SKM-1 (cell line): ENCODE measurements around the gene LRCH3.

Experiments used
- DNase-seq: peaks from one replicate; lab custom pipeline; 2025; ENCODE audit not compliant: unreplicated experiment; lab: John Stamatoyannopoulos, UW

The LRCH3 gene

DNA sequence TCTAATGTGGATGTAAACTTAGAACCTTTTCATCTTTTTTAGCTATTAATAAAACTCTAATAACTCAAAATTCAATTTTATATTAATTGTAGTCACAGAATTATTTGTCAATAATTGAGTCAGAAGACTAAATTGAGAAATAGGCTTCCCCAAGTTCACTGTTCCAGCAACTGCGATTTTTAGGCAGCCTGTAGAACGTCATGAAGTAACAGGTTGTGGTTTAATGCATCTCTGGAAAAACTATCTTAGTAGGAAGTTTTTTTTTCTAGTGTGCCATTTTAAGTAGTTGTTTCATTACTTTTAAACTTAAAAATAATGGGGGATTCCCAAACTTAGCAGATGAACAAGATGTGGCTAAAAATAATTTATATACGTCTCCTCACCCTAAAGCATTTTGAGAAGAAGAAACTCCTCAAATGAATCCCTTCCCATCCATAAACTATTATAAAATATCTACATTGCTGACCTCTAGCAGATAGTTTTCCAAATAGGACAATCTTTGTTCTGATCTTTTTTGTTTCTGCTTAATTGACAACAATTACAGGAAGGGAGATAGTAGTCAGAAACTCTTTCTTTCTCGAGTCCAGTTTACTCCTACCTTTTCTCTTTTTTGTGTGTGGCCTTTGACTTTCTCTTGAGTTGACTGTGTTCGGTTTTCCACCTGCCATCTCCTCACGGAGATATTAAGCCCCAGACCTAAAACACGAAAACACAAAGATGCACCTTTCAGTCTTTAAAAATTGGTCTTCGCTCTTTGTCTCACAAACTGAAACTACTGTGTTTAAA lies 43.1 kb downstream of the LRCH3 start:
- DNase-seq = no peak

DNA sequence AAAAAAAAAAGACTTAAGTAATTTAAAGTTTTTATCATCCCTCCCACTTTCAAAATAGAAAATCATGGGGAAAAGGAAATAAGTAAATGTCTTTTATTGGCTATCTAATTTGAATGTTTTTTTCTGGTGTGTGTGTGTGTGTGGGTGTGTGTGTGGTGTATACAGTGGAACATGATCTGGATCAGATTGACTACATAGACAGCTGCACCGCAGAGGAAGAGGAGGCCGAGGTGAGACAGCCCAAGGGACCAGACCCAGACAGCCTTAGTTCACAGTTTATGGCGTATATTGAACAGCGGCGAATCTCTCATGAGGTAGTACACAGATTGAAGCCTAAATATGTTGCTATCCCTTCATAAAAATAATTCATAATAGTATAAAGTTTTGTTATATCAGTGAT lies 44.5 kb downstream of the LRCH3 start:
- no peak for DNase-seq

DNA sequence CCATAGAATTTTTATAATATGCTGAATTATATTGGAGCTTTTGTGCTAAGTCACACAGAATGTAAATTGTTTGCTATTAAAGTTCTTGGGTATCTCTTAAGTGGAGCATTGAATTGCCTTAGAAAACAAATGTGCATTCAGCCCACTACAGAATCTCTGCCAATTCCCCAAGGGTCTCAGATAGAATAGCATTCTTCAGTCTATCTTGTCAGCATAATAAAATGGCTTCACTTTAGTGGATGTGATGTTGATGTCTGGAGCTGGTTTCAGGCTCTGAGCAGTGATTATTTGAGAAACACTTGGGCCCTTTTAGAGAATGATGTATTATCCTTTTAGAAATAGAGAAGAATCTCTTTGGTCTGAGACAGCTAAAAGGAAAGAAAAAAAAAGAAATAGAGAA lies 45.2 kb downstream of the LRCH3 start:
- no peak for DNase-seq

DNA sequence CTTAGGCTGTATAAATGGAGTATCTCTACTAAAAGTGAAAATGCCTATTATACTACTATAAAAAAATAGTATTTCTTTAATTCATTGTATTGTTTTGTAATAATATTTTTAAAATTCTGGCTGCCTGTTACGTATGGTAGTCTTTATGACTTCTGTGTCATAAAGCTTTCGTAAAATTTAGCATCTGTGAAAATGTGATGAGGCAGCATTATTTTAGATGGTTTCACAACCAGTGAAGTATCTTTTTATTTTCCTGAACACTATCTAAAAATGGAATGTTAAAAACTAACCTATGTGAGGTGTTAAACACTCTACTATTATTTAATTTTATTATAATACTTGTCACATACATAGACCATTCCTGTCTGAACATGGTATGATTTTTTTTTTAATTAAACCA lies 46.2 kb downstream of the LRCH3 start:
- DNase-seq = no peak

DNA sequence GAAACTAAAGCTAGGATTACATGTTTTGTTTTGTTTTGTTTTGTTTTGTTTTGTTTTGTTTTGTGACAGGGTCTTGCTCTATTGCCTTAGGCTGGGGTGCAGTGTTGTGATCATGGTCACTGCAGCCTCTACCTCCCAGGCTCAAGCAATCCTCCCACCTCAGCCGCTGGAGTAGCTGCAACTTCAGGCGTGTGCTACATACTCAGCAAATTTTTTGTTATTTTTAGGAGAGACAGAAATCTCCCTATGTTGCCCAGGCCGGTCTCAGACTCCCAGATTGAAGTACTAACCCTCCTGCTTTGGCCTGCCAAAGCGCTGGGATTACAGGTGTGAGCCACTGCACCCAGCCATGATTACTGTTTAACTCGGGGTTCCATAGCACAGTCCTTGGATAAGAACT lies 50.7 kb downstream of the LRCH3 start:
- no peak for DNase-seq

DNA sequence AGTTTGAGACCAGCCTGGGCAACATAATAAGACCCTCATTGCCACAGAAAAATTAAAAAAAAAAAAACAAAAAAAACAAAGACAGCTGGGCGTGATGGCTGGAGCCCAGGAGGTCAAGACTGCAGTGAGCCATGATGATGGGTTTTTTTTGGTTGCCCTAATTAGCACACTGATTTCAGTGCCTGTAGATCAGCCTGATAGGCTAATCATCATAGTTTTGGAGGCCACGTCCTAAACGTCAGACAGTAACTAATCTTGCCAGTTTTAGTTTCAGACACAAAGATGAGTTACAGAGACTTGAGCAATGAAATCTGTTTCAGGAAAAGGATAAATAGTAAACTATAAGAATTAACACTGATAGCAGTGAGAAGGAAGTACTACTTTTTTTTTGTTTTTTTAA lies 55.4 kb downstream of the LRCH3 start:
- no peak for DNase-seq

DNA sequence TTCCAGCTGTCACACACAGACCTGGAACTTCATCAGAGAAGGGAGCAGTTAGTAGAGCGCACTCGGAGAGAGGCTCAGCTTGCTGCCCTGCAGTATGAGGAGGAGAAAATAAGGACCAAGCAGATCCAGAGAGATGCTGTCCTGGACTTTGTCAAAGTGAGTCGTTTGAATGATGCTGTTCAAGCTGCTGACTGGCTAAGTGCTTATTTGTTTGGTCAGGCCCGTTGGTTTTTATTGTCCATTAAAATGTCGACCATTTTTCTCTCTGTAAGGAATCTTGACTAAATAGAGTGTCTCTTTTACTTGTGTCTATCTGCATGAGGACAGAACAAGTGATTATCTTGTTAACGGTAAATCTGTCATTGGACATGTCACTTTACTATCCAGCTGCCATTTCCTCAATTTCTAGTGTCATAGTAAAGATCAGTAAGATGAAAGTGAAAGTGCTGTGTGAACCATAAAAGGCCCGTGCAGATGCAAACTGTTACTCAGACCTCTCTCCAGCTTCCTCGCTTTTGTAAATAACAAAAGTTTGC lies 56.9 kb downstream of the LRCH3 start:
- no peak for DNase-seq

DNA sequence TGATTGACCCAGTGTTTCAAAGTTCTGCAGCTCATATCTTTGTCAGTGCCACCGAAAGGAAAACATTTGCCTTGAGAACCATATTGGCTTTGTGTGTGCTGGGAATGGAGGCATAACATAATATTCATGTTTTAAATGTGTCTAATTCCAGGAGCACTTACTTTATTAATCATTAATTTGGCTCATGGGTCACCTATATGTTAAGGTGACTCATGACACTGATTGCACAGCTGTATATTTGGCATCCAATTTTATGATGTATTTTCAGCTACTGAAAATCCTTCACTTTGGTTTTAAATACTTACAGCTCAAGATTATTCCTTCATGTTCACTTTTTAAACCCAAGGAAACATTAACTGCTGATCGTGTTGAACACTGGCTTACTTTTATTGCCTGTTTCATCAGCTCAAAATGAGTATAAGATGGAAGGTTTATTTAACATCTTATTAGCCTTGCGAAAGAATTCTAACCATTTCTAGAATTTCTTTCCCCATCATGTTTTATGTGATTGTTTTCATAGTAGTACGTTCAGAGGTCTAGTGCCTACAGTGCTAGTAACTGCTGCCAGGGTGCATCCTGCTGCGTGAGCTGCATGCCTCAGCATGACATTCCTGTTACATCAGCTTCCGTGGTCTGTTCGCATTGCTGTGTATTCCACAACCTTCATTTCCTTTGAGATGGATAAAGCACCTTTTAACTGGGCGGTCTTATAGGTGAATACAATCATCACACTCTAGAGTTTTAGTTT lies 63.7 kb downstream of the LRCH3 start:
- DNase-seq = no peak

DNA sequence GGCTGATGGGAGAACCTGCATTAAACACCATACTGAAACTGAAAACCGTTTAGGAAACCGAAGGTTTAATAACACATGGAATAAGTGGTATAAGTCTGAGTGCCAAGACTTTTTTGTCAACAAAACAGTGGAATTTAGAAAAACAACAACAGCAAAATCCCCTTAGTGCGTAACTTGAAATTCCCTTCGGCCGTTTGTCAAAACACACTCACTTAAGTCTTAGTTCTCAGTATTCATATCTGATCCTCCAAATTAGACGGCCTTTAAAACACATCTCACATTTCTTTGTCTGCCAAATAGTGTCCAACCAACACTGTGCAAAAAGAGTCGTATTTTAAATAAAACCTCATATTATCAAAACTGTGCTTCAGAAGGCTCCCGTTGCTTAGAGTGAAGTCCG lies 64.5 kb downstream of the LRCH3 start:
- no peak for DNase-seq

DNA sequence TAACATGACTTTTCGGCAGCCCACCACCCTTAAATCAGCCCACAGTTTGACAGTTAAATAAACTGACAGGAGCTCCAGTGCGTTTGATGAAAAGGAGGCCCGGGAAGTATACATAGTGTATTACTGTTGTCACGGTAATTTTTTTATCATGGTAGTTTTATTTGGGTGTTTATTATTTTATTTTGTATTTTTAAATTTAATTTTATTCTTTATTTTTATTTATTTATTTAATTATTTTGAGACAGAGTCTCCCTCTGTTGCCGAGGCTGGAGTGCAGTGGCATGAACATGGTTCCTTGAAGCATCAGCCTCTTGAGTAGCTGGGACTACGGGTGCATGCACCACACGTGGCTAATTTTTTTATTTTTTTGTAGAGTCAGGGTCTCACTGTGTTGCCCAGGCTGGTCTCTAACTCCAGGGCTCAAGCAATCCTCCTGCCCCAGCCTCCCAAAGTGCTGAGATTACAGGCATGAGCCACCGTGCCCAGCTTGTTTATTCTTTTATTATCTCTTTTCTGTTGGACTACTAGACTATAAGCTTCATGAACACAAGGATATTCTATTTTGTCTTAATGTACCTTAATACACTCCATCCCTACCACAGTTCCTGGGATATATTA lies 65.3 kb downstream of the LRCH3 start:
- DNase-seq = no peak

DNA sequence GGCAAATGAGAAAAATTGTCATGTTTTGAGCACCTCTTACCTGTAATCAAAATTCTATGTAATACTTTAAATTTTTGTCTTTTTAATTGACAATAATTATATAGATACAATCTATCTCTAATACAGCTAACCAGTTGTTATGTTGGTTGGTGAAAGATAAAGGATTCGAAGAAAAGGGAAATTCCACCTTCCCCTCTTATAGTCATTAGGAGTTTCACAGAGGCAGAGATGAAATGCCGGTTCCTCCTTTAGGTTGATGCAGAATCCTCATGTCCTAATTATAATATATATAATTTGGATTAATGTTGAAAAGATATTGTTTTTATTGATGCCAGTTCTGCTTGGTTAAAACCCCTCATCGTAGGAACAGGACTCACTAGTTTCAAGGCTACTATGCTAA lies 67.1 kb downstream of the LRCH3 start:
- DNase-seq = no peak

DNA sequence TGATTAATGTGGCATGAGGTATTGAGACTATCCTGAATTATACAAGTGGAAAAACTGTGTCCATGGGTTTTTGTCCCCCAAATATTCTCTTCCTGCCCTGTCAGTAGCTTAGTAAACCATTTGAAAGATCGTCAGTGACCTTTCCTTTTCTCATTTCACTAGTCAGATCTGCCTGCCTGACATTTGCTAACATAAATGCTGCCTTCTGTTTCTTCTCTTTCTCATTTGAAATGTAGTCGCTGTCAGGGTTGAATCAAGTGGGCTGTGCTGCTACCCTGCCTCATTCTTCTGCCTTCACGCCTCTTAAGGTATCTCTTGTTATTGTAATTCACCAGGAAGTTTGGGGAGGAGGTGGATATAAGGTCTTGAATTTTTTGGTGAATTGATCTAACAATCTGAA lies 67.5 kb downstream of the LRCH3 start:
- DNase-seq = no peak

DNA sequence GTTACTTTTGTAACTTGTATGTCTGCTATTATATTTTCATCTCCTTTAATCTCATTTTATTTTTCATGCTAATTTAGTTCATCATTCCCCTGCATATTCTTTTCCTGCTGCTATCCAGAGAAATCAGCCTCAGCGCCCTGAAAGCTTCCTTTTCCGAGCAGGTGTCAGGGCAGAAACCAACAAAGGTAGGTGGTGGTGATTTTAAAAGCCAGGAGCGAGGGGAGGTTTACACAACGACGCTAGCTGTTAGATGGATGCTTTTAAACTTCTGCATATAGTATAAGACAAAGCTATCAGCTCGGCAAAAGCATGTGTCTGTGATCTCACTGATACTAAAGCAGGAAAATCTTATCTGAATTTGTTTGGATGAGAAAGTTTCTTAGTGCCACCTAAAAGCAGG lies 75.0 kb downstream of the LRCH3 start:
- no peak for DNase-seq

DNA sequence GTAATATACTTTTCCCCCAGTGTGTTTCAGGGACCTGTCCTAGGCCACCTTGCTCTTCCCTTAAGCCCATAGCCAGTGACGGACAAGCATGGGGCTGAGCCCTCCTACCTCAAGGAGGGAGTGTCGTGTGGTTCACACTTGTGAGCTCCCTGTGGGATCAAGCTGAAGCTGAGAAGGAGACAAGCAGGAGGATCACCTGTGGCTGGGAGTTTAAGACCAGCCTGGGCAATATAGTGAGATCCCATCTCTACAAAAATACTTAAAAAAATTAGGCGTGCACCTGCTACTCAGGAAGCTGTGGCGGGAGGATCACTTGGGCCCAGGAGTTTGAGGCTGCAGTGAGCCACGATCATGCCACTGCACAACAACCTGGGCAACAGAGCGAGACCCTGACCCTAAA lies 82.3 kb downstream of the LRCH3 start:
- DNase-seq = no peak

DNA sequence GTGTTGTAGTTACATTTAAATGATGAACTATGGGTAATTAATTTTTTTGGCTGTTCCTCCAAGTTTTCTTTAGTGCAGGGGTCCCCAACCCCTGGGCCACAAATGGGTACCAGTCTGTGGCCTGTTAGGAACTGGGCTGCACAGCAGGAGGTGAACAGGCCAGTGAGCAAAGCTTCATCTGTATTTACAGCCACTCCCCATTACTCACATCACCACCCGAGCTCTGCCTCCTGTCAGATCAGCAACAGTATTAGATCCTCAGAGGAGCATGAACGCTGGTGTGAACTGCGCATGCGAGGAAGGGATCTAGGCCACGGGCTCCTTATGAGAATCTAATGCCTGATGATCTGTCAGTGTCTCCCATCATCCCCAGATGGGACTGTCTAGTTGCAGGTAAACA lies 83.0 kb downstream of the LRCH3 start:
- DNase-seq = no peak

DNA sequence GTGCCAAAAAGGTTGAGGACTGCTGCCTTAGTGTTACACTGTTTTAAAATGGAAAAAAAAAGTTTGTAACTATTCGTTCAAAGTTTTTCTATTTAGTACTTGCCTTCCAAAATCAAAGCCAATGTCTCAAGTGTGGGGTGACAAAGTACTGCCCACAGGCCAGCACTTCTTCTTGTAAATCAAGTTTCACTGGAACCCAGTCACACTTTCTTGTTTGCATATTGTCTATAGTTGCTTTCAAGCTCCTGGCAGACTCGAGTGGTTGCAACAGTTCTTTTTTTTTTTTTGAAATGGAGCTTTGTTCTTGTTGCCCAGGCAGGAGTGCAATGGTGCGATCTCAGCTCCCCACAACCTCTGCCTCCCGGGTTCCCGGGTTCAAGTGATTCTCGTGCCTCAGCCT lies 83.6 kb downstream of the LRCH3 start:
- DNase-seq = no peak

DNA sequence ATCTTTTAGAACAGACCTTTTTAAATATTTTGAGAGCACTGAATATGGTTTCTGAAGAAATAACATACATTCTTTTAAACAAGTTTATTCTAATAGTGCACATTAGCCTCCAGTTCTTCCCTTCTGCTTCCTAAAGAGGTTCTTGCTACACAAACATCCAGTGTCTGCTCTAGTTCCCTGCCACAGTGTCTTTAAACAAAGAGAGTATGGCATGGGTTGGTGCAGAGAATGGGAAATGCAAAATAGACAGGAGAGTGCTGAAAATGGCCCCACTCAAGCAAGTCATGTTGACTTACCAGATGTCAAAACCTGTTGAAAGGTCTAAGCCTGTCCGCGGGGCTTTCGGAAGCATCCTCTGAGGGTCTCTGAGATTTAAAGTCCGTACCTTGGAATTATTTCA lies 86.8 kb downstream of the LRCH3 start:
- DNase-seq = no peak

DNA sequence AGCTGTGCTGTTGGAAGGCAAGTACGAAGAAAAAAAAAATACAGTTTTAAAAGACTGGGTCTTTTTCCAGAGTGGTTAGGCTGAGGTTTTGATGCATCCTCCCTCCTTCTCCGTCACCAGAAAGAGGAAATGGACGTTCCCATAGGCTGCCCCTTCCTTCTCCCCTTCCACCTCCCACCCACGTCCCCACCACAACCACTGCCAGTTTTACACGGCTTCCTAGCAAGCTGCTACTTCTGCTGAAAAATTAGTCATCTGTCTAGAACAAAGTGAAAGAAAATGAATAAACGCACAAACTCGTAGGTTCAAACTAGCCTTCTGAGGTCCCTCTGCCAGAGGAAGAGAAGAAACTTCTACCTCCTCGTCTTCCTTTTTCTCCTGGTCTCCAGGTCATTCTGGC lies 87.4 kb downstream of the LRCH3 start:
- DNase-seq = no peak

DNA sequence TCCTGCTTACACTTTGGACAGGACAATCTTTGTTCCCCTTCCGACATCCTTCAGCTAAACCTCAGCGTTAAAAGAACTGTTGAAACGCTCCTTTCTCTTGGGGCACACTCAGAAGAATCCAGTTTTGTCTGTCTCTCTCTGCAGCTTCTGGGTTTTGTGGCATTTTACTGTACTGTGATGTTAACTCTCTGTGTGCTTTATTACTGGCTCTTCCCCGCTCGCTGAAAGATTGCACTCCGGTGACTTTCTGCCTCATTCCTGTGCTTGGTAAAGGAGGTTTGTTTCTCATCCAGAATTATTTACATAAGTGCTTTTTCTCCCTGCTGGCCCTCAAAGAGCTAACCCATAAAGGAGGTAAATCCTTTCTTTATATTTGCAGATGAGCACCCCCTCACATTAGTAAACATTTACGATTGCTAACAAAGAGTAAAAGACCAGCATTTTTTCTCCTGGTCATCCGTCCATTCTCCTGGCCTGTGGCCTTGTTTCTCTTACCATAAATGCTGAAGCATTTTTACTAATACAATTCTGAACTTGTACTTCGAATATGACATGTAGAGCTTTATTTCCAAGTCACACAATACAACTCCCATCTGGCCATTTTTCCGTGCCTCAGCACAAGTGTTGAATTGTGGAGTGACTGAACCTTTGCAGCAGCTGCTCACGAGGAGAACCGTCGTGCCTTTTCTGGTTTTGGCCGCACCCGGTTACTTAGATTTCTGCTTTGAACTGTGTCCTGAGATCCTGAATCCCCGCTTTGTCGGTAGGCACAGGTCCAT lies 89.6 kb downstream of the LRCH3 start:
- DNase-seq = no peak

DNA sequence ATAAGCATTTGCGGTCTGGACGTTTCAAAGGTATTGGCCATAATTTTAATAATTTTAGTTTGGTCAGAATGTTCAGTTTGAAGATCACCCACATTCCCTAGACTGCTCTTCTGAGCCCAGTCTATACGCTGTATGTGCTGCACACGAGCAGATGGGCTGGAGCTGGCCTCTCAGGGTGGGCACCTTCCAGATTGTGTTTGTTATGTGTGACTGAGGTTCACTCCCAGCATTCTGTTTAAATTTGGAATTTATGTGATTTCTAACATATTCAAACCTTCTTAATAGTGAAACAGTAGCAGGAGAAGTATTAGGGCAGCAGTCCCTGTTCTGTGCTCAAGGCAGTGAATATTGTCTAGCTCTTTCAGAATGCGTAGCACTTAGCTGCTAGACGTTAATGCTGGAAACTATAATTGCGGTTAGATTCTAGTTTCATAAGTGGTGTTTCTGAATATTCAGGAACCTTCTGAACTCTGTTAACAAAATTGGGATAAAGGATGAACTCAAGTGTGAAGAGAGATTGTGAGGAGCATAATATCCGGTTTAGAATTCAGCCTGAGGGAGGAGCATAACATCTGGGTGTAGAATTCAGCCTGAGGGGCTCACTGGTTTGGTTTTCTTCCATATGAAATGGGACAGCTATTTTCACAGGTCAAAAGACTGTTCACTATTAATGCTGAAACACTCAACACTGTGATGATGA lies 90.4 kb downstream of the LRCH3 start:
- no peak for DNase-seq

DNA sequence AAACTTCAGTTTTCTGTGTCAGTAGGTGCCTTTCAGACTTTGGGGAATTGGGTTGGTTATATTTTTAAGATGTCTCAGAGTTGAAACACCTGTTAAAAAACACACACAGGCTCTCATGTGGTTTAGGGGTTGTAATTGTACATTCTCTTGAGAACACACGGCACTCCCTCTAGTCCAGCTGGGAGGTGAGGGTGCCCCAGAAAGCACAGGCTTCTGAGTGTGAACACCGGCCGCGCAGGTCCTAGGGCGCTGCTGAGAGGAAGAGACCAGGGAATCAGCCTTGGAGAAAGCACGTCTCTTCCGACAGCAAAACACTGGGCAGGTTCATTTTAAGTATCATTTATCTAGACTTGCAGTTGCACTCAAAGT lies 90.9 kb downstream of the LRCH3 start:
- DNase-seq = no peak
